ENCODE measurements around the gene PDLIM7. TPM values are rescaled to one million over a fixed set of nuclear protein-coding genes. Genes with fewer than 3 reads are reported as not detected.

The PDLIM7 gene
- total RNA-seq, 4 donors from 2014 or later, result 28.7 to 41.3 (median 32.0) TPM

DNA sequence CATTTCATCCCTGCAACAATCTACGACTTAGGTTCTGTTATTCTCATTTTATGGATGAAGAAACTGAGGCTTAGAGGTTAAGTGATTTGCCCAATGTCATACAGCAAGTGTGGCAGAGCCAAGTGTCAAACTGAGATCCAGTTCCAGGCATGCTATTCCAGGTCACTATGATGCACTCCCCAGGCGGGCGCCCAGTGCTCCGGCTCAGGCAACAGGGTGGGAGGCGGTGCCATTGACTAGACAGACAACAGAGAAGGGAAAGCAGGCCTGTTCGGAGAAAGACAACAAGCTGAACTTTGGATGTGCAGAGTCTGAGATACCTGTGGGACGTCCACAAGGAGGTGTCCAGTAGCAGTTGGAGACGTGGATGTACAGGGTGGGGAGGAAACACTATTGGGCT is 30.2 kb upstream of the PDLIM7 start:
- Histone ChIP-seq H3K4me1 (peaks cover 20% of the 10 kb centered on the region), H3K36me3 (peaks cover 87% of the 10 kb centered on the region), H3K27me3 (no peaks in the 10 kb centered on the region), H3K4me3 (no peak overlapping the region), H3K9me3 (no peaks in the 10 kb centered on the region), H3K27ac (no peak overlapping the region)
- DNase-seq (ENCODE audit: low spot score in 2 of 2), result peak in 1 of 2 donors; percentile 63
- 90% methylated on average over 8 of the region's 8 CpGs for WGBS
- TF ChIP-seq EP300 (IDR thresholded peaks at IDR 0.05) (no peak), POLR2AphosphoS5 (IDR thresholded peaks at IDR 0.05) (no peak)
- TF ChIP-seq, protein P1, sequence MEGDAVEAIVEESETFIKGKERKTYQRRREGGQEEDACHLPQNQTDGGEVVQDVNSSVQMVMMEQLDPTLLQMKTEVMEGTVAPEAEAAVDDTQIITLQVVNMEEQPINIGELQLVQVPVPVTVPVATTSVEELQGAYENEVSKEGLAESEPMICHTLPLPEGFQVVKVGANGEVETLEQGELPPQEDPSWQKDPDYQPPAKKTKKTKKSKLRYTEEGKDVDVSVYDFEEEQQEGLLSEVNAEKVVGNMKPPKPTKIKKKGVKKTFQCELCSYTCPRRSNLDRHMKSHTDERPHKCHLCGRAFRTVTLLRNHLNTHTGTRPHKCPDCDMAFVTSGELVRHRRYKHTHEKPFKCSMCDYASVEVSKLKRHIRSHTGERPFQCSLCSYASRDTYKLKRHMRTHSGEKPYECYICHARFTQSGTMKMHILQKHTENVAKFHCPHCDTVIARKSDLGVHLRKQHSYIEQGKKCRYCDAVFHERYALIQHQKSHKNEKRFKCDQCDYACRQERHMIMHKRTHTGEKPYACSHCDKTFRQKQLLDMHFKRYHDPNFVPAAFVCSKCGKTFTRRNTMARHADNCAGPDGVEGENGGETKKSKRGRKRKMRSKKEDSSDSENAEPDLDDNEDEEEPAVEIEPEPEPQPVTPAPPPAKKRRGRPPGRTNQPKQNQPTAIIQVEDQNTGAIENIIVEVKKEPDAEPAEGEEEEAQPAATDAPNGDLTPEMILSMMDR (IDR thresholded peaks at IDR 0.05), result no peak

DNA sequence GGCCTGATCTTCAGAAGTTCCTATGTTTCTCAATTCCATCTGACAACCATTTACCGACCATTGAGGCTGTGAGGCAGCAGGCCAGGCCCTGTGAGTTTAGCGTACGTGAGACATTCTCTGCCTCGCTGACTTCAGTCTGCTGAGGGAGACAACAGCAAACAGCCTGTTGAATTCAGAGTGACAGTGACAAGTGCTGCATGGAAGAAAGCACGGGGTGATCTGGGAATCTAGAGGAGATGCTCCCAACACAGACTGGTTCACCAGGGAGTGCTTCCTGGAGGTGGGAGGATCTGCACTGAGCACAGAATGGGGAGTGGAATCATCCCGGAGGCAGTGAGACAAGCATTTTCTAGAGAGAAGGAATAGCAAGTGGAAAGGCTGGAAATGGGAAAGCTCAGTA is 29.4 kb upstream of the PDLIM7 start:
- 93% methylated on average over 6 of the region's 6 CpGs for WGBS
- no peak overlapping the region for H3K27ac ChIP-seq
- DNase-seq (ENCODE audit: low spot score in 2 of 2), result peak in 1 of 2 donors; percentile 20
- TF ChIP-seq, protein P1 (IDR thresholded peaks at IDR 0.05), result no peak
- TF ChIP-seq POLR2A (IDR thresholded peaks at IDR 0.05) (no peak), POLR2AphosphoS5 (IDR thresholded peaks at IDR 0.05) (no peak), EP300 (IDR thresholded peaks at IDR 0.05) (no peak)
- no peaks in the 10 kb centered on the region for H3K9me3 ChIP-seq
- H3K36me3 ChIP-seq, result peaks cover 87% of the 10 kb centered on the region
- H3K27me3 ChIP-seq, result no peaks in the 10 kb centered on the region
- peaks cover 20% of the 10 kb centered on the region for H3K4me1 ChIP-seq
- H3K4me3 ChIP-seq, result no peak overlapping the region

DNA sequence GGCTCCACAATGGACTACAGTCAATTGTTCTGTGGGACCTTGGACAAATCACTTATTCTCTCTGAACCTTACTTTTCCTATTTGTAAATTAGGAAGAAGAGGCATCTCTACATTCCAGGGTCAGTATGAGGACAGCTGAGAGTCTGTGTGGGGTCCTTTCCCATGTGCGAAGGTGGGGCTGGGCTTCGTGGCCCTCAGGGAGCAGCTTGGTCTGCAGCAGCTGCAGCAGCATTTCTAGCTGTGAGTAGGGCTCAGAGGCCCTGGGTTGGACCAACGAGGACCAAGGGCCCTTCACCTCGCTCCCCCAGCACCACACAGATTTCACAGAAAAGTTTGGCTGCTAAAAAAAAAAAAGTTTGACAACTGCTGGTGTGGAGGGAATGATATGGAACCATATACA is 28.8 kb upstream of the PDLIM7 start:
- TF ChIP-seq POLR2AphosphoS5 (IDR thresholded peaks at IDR 0.05) (no peak), EP300 (IDR thresholded peaks at IDR 0.05) (no peak), POLR2A (IDR thresholded peaks at IDR 0.05) (no peak)
- TF ChIP-seq, protein P1 (IDR thresholded peaks at IDR 0.05), result no peak
- peaks cover 16% of the 10 kb centered on the region for H3K4me1 ChIP-seq
- no peaks in the 10 kb centered on the region for H3K27me3 ChIP-seq
- peak in 1 of 2 donors; percentile 35 for DNase-seq (ENCODE audit: low spot score in 2 of 2)
- 90% methylated on average over 4 of the region's 4 CpGs for WGBS
- peaks cover 87% of the 10 kb centered on the region for H3K36me3 ChIP-seq
- H3K9me3 ChIP-seq, result no peaks in the 10 kb centered on the region
- H3K27ac ChIP-seq, result no peak overlapping the region
- no peak overlapping the region for H3K4me3 ChIP-seq

DNA sequence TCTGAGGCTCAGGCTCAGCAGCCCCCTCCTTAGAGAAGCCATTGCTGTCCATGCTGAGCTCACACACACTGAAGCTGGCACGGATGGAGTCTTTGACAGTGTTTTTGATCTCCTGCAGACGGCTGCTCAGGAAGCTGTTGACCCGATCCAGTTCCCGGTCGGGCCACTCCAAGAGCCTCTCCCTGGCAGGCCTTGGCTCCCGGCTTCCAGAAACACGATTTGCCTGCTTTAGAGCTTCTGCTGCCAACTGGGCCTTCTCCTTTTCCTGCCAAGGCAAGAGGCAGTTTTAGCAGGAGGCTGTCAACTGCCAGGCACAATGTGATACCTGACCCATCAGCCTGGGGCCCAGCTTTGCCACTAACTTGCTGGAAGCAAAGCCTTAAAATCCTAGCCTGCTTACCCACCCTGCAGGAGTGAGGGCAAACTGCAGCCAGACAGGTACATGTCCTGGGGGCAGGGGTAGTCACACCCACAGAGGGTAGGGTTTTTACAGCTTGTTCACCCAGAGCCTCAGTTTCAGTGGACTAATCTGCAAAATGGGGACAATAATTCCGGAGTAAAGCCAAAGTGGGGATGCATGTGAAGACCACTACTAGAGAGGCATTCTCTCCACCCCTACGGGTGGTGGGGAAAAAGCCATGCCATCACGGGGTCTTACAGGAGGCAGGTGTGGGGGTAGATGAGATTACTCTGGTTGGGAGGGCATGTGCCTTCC is 27.7 kb upstream of the PDLIM7 start:
- no peak for TF ChIP-seq POLR2AphosphoS5 (IDR thresholded peaks at IDR 0.05)
- TF ChIP-seq EP300 (IDR thresholded peaks at IDR 0.05), result no peak
- TF ChIP-seq, protein P1 (IDR thresholded peaks at IDR 0.05), result no peak
- no peak for TF ChIP-seq POLR2A (IDR thresholded peaks at IDR 0.05)
- Histone ChIP-seq H3K9me3 (no peaks in the 10 kb centered on the region), H3K27ac (no peak overlapping the region), H3K4me3 (no peak overlapping the region), H3K27me3 (no peaks in the 10 kb centered on the region), H3K4me1 (peaks cover 6% of the 10 kb centered on the region), H3K36me3 (peaks cover 87% of the 10 kb centered on the region)
- WGBS, result 74% methylated on average over 9 of the region's 10 CpGs
- DNase-seq (ENCODE audit: low spot score in 2 of 2), result peak in 1 of 2 donors; percentile 65

GRCh38 chr5:177524539-177524900 is 27.1 kb upstream of the PDLIM7 start:
- TF ChIP-seq, protein P1 (IDR thresholded peaks at IDR 0.05), result no peak
- TF ChIP-seq POLR2AphosphoS5 (IDR thresholded peaks at IDR 0.05) (no peak), EP300 (IDR thresholded peaks at IDR 0.05) (no peak), POLR2A (IDR thresholded peaks at IDR 0.05) (no peak)
- Histone ChIP-seq H3K9me3 (no peaks in the 10 kb centered on the region), H3K4me3 (no peak overlapping the region), H3K27me3 (no peaks in the 10 kb centered on the region), H3K4me1 (peaks cover under 1% of the 10 kb centered on the region), H3K36me3 (peaks cover 87% of the 10 kb centered on the region), H3K27ac (no peak overlapping the region)
- no peak for DNase-seq (ENCODE audit: low spot score in 2 of 2)
- WGBS, result no CpG with 5 or more reads among the region's 12 CpGs
